K562 (cell line): ENCODE data around the gene CTPS1. TPM values are rescaled to one million over a fixed set of nuclear protein-coding genes. Genes with fewer than 3 reads are reported as not detected.

Experiments
- polyA plus RNA-seq, 8 experiments: library from polyadenylated mRNA; depleted of rRNA in 4 of 8; stranded (reverse) in 5 of 8; unstranded in 3 of 8; fragments of >200 nt; fragmentation: Nextera tagmentation in 2 of 8; fragmentation: Illumina TruSeq in 1 of 8; extraction: Ambion mirVana in 2 of 8; extraction: Trizol in 1 of 8; gene quantifications; 2 replicates each; pipeline versions ENCODE4 v1.2.1 to v1.2.3, GENCODE V29; 2011 to 2014; ENCODE audit warnings: inconsistent platforms in 1 of 8, missing spikeins in 1 of 8
- small RNA-seq: library from RNA; depleted of rRNA; stranded (forward); fragments of <200 nt; gene quantifications from one replicate; pipeline ENCODE3, GENCODE V24; 2014
- total RNA-seq, 7 experiments: library from RNA; depleted of rRNA in 6 of 7; stranded (reverse); fragments of >200 nt in 6 of 7; fragmentation: Illumina TruSeq in 2 of 7; extraction: Trizol in 2 of 7; gene quantifications; 2 replicates each; pipeline versions ENCODE4 v1.2.1 to v1.2.3, GENCODE V29; 2011 to 2021; ENCODE audit warnings: low replicate concordance in 1 of 7

The CTPS1 gene
- total and polyA plus RNA-seq, 9 of the 15 experiments (the other 6 are each of a cell fraction or from before 2014, with no cell fraction given) = 44.4 to 164 (median 87.7) TPM

Small RNA genes lying within 50 kb of the gene (small RNA-seq; reads per million reads assigned to genes)
- not detected for gene UBE2V1P8

Other genes with a start within 250 kb of the CTPS1 start
- gene KCNQ4, start 195.9 kb upstream of the CTPS1 start, total RNA-seq (2014; rRNA removed) = 1.6 and 1.8 TPM in 2 replicates
- gene KCNQ4, start 195.9 kb upstream of the CTPS1 start, total RNA-seq (2014; rRNA removed; fragmentation: Illumina TruSeq; extraction: Trizol) = 0.64 and 0.76 TPM in 2 replicates
- 0.72 and 0.79 TPM in 2 replicates for gene KCNQ4, start 195.9 kb upstream of the CTPS1 start, total RNA-seq (2015; rRNA removed; fragmentation: Illumina TruSeq; extraction: Trizol)
- 3.8 and 4.1 TPM in 2 replicates for gene KCNQ4, start 195.9 kb upstream of the CTPS1 start, total RNA-seq (2021)
- 0.79 and 1.7 TPM in 2 replicates for gene KCNQ4, start 195.9 kb upstream of the CTPS1 start, polyA plus RNA-seq (2011; rRNA removed)
- gene KCNQ4, start 195.9 kb upstream of the CTPS1 start, polyA plus RNA-seq (2014; fragmentation: Illumina TruSeq; extraction: Trizol) = 3.5 and 3.8 TPM in 2 replicates
- under 1 TPM; 0.07 to 0.27 TPM for gene KCNQ4, start 195.9 kb upstream of the CTPS1 start, polyA plus RNA-seq (2014; fragmentation: Nextera tagmentation; extraction: Ambion mirVana)
- 3.4 and 3.7 TPM in 2 replicates for gene KCNQ4, start 195.9 kb upstream of the CTPS1 start, polyA plus RNA-seq (2014; rRNA removed)
- 0.36 and 0.69 TPM in 2 replicates for gene CITED4, start 117.3 kb upstream of the CTPS1 start, total RNA-seq (2014; rRNA removed)
- 0.11 TPM in 1 of 2 replicates, not detected in the other for gene CITED4, start 117.3 kb upstream of the CTPS1 start, total RNA-seq (2014; rRNA removed; fragmentation: Illumina TruSeq; extraction: Trizol)
- gene CITED4, start 117.3 kb upstream of the CTPS1 start, total RNA-seq (2015; rRNA removed; fragmentation: Illumina TruSeq; extraction: Trizol) = 0.11 TPM in 1 of 2 replicates, not detected in the other
- 0.89 and 1.2 TPM in 2 replicates for gene CITED4, start 117.3 kb upstream of the CTPS1 start, total RNA-seq (2021)
- 0.07 and 0.17 TPM in 2 replicates for gene CITED4, start 117.3 kb upstream of the CTPS1 start, polyA plus RNA-seq (2011; rRNA removed)
- gene CITED4, start 117.3 kb upstream of the CTPS1 start, polyA plus RNA-seq (2014; fragmentation: Illumina TruSeq; extraction: Trizol) = 0.12 TPM in 1 of 2 replicates, not detected in the other
- gene CITED4, start 117.3 kb upstream of the CTPS1 start, polyA plus RNA-seq (2014; fragmentation: Nextera tagmentation; extraction: Ambion mirVana) = not detected
- gene CITED4, start 117.3 kb upstream of the CTPS1 start, polyA plus RNA-seq (2014; rRNA removed) = 0.23 and 0.48 TPM in 2 replicates
- gene SLFNL1, start 42.0 kb downstream of the CTPS1 start, total RNA-seq (2014; rRNA removed) = 0.05 and 0.29 TPM in 2 replicates
- 0.03 TPM in 1 of 2 replicates, not detected in the other for gene SLFNL1, start 42.0 kb downstream of the CTPS1 start, total RNA-seq (2014; rRNA removed; fragmentation: Illumina TruSeq; extraction: Trizol)
- gene SLFNL1, start 42.0 kb downstream of the CTPS1 start, total RNA-seq (2015; rRNA removed; fragmentation: Illumina TruSeq; extraction: Trizol) = 0.08 and 0.14 TPM in 2 replicates
- gene SLFNL1, start 42.0 kb downstream of the CTPS1 start, total RNA-seq (2021) = 0.07 TPM in 1 of 2 replicates, not detected in the other
- 0.01 TPM in 1 of 2 replicates, not detected in the other for gene SLFNL1, start 42.0 kb downstream of the CTPS1 start, polyA plus RNA-seq (2011; rRNA removed)
- gene SLFNL1, start 42.0 kb downstream of the CTPS1 start, polyA plus RNA-seq (2014; fragmentation: Illumina TruSeq; extraction: Trizol) = 0.03 TPM in 1 of 2 replicates, not detected in the other
- gene SLFNL1, start 42.0 kb downstream of the CTPS1 start, polyA plus RNA-seq (2014; fragmentation: Nextera tagmentation; extraction: Ambion mirVana) = not detected
- gene SLFNL1, start 42.0 kb downstream of the CTPS1 start, polyA plus RNA-seq (2014; rRNA removed) = 0.05 and 0.12 TPM in 2 replicates